Uterus (tissue), 2 donors: ENCODE results near the gene ARX.

ENCODE experiments used
- CTCF ChIP-seq, 4 experiments: fragments of 200-600 bp in 2 of 4; fragments of 450-650 bp in 2 of 4; sonication (generic) in 2 of 4; IDR thresholded peaks; one replicate each; pipeline ENCODE4 v1.5.1; 2016 to 2019; ENCODE audit warnings: antibody characterized with exemption in 4 of 4, mild to moderate bottlenecking in 2 of 4, moderate library complexity in 1 of 4
- POLR2A ChIP-seq, 2 donors: fragments of 450-650 bp; IDR thresholded peaks; one replicate each; pipeline ENCODE4 v1.6.1; 2016; ENCODE audit warnings: antibody characterized with exemption in 2 of 2, mild to moderate bottlenecking in 1 of 2, moderate library complexity in 1 of 2

- TF ChIP-seq POLR2A (IDR thresholded peaks at IDR 0.05): no peak
- no peak for TF ChIP-seq CTCF (IDR thresholded peaks at IDR 0.05)
These were observed 3.4 kb downstream of the ARX start for GRCh38 chrX:25012433-25012735.
